ENCODE data around the gene UBE3C.
"Not testable (repeated sequence)": the region's sequence is repeated elsewhere in the genome, so short reads cannot be mapped to it uniquely, and the experiment has no call there.

The UBE3C gene

GRCh38 chr7:157271315-157271990 lies 132.7 kb downstream of the UBE3C start:
- no peak for DNase-seq (ENCODE audit: low read depth in 3 of 3, low spot score in 1 of 3)

GRCh38 chr7:157271991-157272324 lies 133.2 kb downstream of the UBE3C start:
- DNase-seq (ENCODE audit: low read depth in 3 of 3, low spot score in 1 of 3) = no peak

- no peak for DNase-seq (ENCODE audit: low read depth in 3 of 3, low spot score in 1 of 3)
Measured at GRCh38 chr7:157272351-157273207, 133.9 kb downstream of the UBE3C start.

GRCh38 chr7:157273208-157274093 lies 134.7 kb downstream of the UBE3C start:
- peak; percentile 11 to 49 (median 29) for DNase-seq (ENCODE audit: low read depth in 3 of 3, low spot score in 1 of 3)

- DNase-seq (ENCODE audit: low read depth in 3 of 3, low spot score in 1 of 3) = not testable (repeated sequence)
Measured at GRCh38 chr7:157274094-157274634, 135.4 kb downstream of the UBE3C start.

- DNase-seq (ENCODE audit: low read depth in 3 of 3, low spot score in 1 of 3) = no peak
Measured at GRCh38 chr7:157274991-157275427, 136.3 kb downstream of the UBE3C start.

- no peak for DNase-seq (ENCODE audit: low read depth in 3 of 3, low spot score in 1 of 3)
Measured at GRCh38 chr7:157276091-157276561, 137.4 kb downstream of the UBE3C start.

GRCh38 chr7:157276731-157277562 lies 138.2 kb downstream of the UBE3C start:
- DNase-seq (ENCODE audit: low read depth in 3 of 3, low spot score in 1 of 3) = no peak

- DNase-seq (ENCODE audit: low read depth in 3 of 3, low spot score in 1 of 3) = not testable (repeated sequence)
Measured at GRCh38 chr7:157277568-157277967, 138.8 kb downstream of the UBE3C start.

GRCh38 chr7:157278167-157278790 lies 139.6 kb downstream of the UBE3C start:
- DNase-seq (ENCODE audit: low read depth in 3 of 3, low spot score in 1 of 3) = no peak

GRCh38 chr7:157278791-157279724 lies 140.3 kb downstream of the UBE3C start:
- no peak for DNase-seq (ENCODE audit: low read depth in 3 of 3, low spot score in 1 of 3)

GRCh38 chr7:157279741-157280215 lies 141.1 kb downstream of the UBE3C start:
- no peak for DNase-seq (ENCODE audit: low read depth in 3 of 3, low spot score in 1 of 3)

GRCh38 chr7:157280216-157280841 lies 141.6 kb downstream of the UBE3C start:
- DNase-seq (ENCODE audit: low read depth in 3 of 3, low spot score in 1 of 3) = no peak

GRCh38 chr7:157281221-157281998 lies 142.7 kb downstream of the UBE3C start:
- no peak for DNase-seq (ENCODE audit: low read depth in 3 of 3, low spot score in 1 of 3)

GRCh38 chr7:157282141-157282801 lies 143.5 kb downstream of the UBE3C start:
- DNase-seq (ENCODE audit: low read depth in 3 of 3, low spot score in 1 of 3) = no peak

GRCh38 chr7:157284229-157285014 lies 145.7 kb downstream of the UBE3C start:
- DNase-seq (ENCODE audit: low read depth in 3 of 3, low spot score in 1 of 3) = no peak

All from stimulated activated CD4-positive, alpha-beta T cell treated with anti-CD3 and anti-CD28 coated beads, TNF-alpha, amount 100 ng/mL, for 1 hour (primary cell).